Brain microvascular endothelial cell (primary cell): ENCODE results near the gene SCAI.

Experiments
- DNase-seq: peaks from one replicate; pipeline ENCODE4 v3.0.0-alpha.2; 2020
- H3K27ac ChIP-seq: fragments of 250-450 bp; sonication (Bioruptor Pico); 2 replicates; pipeline ENCODE4 v1.5.1; 2020; ENCODE audit warnings: mild to moderate bottlenecking, moderate library complexity
- H3K27me3 ChIP-seq: fragments of 250-450 bp; sonication (Bioruptor Pico); replicated peaks from 2 replicates; pipeline ENCODE4 v1.5.1; 2020; ENCODE audit warnings: mild to moderate bottlenecking
- H3K36me3 ChIP-seq: fragments of 250-450 bp; sonication (Bioruptor Pico); replicated peaks from 2 replicates; pipeline ENCODE4 v1.5.1; 2020; ENCODE audit warnings: mild to moderate bottlenecking
- H3K4me3 ChIP-seq: 2 replicates; pipeline ENCODE4 v1.5.1; 2011; ENCODE audit warnings: low read depth, mild to moderate bottlenecking, control low read depth, low read length, moderate library complexity
- CTCF ChIP-seq: IDR thresholded peaks from 2 replicates; pipeline ENCODE4 v1.5.1; 2011; ENCODE audit warnings: low read depth, mild to moderate bottlenecking, moderate library complexity, low read length, control low read depth, inconsistent platforms; ENCODE audit errors: missing control alignments
- in situ Hi-C: cut with HindIII; loops from 2 replicates; pipeline ENCODE4 v1.10.0; 2017; ENCODE audit warnings: low sequenced_read_pairs, low pct_ligation_motif_present

The SCAI gene

GRCh38 chr9:125145425-125145824, 2.1 kb upstream of the SCAI start:
- no peak for DNase-seq
- in situ Hi-C loops: no loop called here
- H3K4me3 ChIP-seq: no peak overlapping the region
- H3K27me3 ChIP-seq: no peaks in the 10 kb centered on the region
- peaks cover 3% of the 10 kb centered on the region for H3K36me3 ChIP-seq
- no peak for TF ChIP-seq CTCF
- H3K27ac ChIP-seq: no peak overlapping the region

GRCh38 chr9:125142560-125143376, 560 bp downstream of the SCAI start:
- TF ChIP-seq CTCF: no peak
- H3K27ac ChIP-seq: no peak overlapping the region
- peak overlapping the region; percentile 67 for H3K4me3 ChIP-seq
- no peaks in the 10 kb centered on the region for H3K27me3 ChIP-seq
- in situ Hi-C loops: no loop called here
- no peaks in the 10 kb centered on the region for H3K36me3 ChIP-seq
- DNase-seq: no peak

GRCh38 chr9:125141751-125142150, 1.6 kb downstream of the SCAI start:
- H3K27ac ChIP-seq: no peak overlapping the region
- no peak overlapping the region for H3K4me3 ChIP-seq
- no peaks in the 10 kb centered on the region for H3K27me3 ChIP-seq
- no peak for TF ChIP-seq CTCF
- no peaks in the 10 kb centered on the region for H3K36me3 ChIP-seq
- DNase-seq: no peak
- in situ Hi-C loops: no loop called here

- in situ Hi-C loops: no loop called here
- H3K4me3 ChIP-seq: no peak overlapping the region
- no peak for TF ChIP-seq CTCF
- no peak overlapping the region for H3K27ac ChIP-seq
- no peaks in the 10 kb centered on the region for H3K36me3 ChIP-seq
- no peak for DNase-seq
- no peaks in the 10 kb centered on the region for H3K27me3 ChIP-seq
Measured at GRCh38 chr9:125141251-125141650, 2.1 kb downstream of the SCAI start.

- in situ Hi-C loops: no loop called here
- H3K36me3 ChIP-seq: no peaks in the 10 kb centered on the region
- TF ChIP-seq CTCF: no peak
- no peaks in the 10 kb centered on the region for H3K27me3 ChIP-seq
- H3K27ac ChIP-seq: no peak overlapping the region
- no peak for DNase-seq
- no peak overlapping the region for H3K4me3 ChIP-seq
Measured at GRCh38 chr9:125140576-125140975, 2.8 kb downstream of the SCAI start.

GRCh38 chr9:125137200-125137599, 6.1 kb downstream of the SCAI start:
- no peak for TF ChIP-seq CTCF
- in situ Hi-C loops: no loop called here
- Histone ChIP-seq H3K36me3 (no peaks in the 10 kb centered on the region), H3K27ac (no peak overlapping the region), H3K4me3 (no peak overlapping the region), H3K27me3 (no peaks in the 10 kb centered on the region)
- DNase-seq: no peak
